Purkinje cell (primary cell): ENCODE results near the gene ATP1B4. TPM values are rescaled to one million over a fixed set of nuclear protein-coding genes. Genes with fewer than 3 reads are reported as not detected.

ENCODE experiments used
- polyA plus RNA-seq: library from polyadenylated mRNA; unstranded; fragments of >200 nt; fragmentation: Nextera tagmentation; gene quantifications from 2 replicates; pipeline ENCODE4 v1.2.1, GENCODE V29; 2014

ATP1B4 gene
- not detected in 2 replicates for polyA plus RNA-seq

DNA sequence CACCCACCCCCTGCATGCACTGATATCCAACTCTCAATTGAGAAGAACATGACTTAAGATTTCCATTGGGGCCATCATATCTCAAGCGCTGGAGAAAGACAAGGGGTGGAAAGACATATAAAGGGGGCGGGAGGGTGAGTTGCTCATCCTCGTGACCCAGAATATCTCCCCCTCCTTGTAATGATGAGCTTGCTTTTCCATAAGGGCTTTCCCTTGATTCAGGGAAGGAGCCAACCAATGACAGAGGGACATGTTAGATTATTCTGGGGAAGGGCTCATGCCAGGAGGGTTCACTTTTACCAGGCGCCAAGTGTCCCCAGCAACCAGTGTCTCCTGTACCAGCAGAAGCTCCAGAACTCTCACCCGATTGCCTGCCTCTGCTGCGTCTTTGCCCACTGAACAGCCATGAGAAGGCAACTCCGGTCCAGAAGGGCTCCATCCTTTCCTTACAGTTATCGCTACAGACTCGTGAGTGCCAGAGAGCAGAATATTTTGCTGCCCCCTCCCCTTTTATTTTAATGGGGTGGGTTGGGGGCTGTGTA, at the start of gene ATP1B4:
Gene ATP1B4 (plus strand): TSS at position 326 of the 542 bp plus-strand sequence. CDS start 80 bp downstream, at position 406.

Other genes starting within 250 kb of the ATP1B4 start
- 1.8 TPM in 1 of 2 replicates, not detected in the other for gene RHOXF1, start 246.2 kb upstream of the ATP1B4 start, polyA plus RNA-seq
- gene RHOXF2, start 203.5 kb upstream of the ATP1B4 start, polyA plus RNA-seq: 0.97 TPM in 1 of 2 replicates, not detected in the other
- 10.4 and 13.4 TPM in 2 replicates for gene ZBTB33, start 111.3 kb upstream of the ATP1B4 start, polyA plus RNA-seq
- 142 and 168 TPM in 2 replicates for gene TMEM255A, start 50.6 kb upstream of the ATP1B4 start, polyA plus RNA-seq
- 42.2 and 57.9 TPM in 2 replicates for gene LAMP2, start 107.2 kb downstream of the ATP1B4 start, polyA plus RNA-seq
- 15.1 and 19.0 TPM in 2 replicates for gene CUL4B, start 198.9 kb downstream of the ATP1B4 start, polyA plus RNA-seq
- 147 and 203 TPM in 2 replicates for gene MCTS1, start 242.0 kb downstream of the ATP1B4 start, polyA plus RNA-seq